ENCODE results near the gene SGCD.
"Not testable (repeated sequence)": the region's sequence is repeated elsewhere in the genome, so short reads cannot be mapped to it uniquely, and the experiment has no call there.

SGCD gene

GRCh38 chr5:156587012-156587411 is 260.0 kb downstream of the SGCD start:
- DNase-seq = no peak

GRCh38 chr5:156588306-156588705 is 261.3 kb downstream of the SGCD start:
- DNase-seq = no peak

GRCh38 chr5:156589104-156589945 is 262.4 kb downstream of the SGCD start:
- DNase-seq = no peak

- peak; percentile 44 to 91 for DNase-seq
Measured at GRCh38 chr5:156589946-156590216, 262.9 kb downstream of the SGCD start.

- no peak for DNase-seq
Measured at GRCh38 chr5:156590978-156591377, 264.0 kb downstream of the SGCD start.

GRCh38 chr5:156591631-156592030 is 264.7 kb downstream of the SGCD start:
- no peak for DNase-seq

- DNase-seq = no peak
Measured at GRCh38 chr5:156593546-156593945, 266.6 kb downstream of the SGCD start.

- DNase-seq = no peak
Measured at GRCh38 chr5:156594406-156594805, 267.4 kb downstream of the SGCD start.

- no peak for DNase-seq
Measured at GRCh38 chr5:156595132-156595787, 268.3 kb downstream of the SGCD start.

- DNase-seq = no peak
Measured at GRCh38 chr5:156597276-156597675, 270.3 kb downstream of the SGCD start.

GRCh38 chr5:156598964-156599363 is 272.0 kb downstream of the SGCD start:
- no peak for DNase-seq

- DNase-seq = not testable (repeated sequence)
Measured at GRCh38 chr5:156610582-156610981, 283.6 kb downstream of the SGCD start.

GRCh38 chr5:156615901-156616300 is 288.9 kb downstream of the SGCD start:
- DNase-seq = no peak

GRCh38 chr5:156617426-156617825 is 290.5 kb downstream of the SGCD start:
- DNase-seq = no peak

- no peak for DNase-seq
Measured at GRCh38 chr5:156618601-156619000, 291.6 kb downstream of the SGCD start.

- no peak for DNase-seq
Measured at GRCh38 chr5:156621719-156622118, 294.8 kb downstream of the SGCD start.

- peak in 1 of 2 donors; percentile 15 for DNase-seq
Measured at GRCh38 chr5:156623381-156624040, 296.5 kb downstream of the SGCD start.

GRCh38 chr5:156624686-156625085 is 297.7 kb downstream of the SGCD start:
- DNase-seq = no peak

- no peak for DNase-seq
Measured at GRCh38 chr5:156628421-156628820, 301.5 kb downstream of the SGCD start.

GRCh38 chr5:156631005-156631404 is 304.0 kb downstream of the SGCD start:
- no peak for DNase-seq

GRCh38 chr5:156634301-156634700 is 307.3 kb downstream of the SGCD start:
- no peak for DNase-seq

GRCh38 chr5:156640691-156641241 is 313.8 kb downstream of the SGCD start:
- no peak for DNase-seq

- no peak for DNase-seq
Measured at GRCh38 chr5:156641686-156642085, 314.7 kb downstream of the SGCD start.

- DNase-seq = no peak
Measured at GRCh38 chr5:156647034-156647451, 320.1 kb downstream of the SGCD start.

Measured in hippocampal formation (tissue), 2 donors.